GM15510 (cell line): ENCODE results near the gene IFIT3.

Experiments used
- POLR2A ChIP-seq: IDR thresholded peaks from 3 replicates; pipeline ENCODE4 v1.6.1; 2011; ENCODE audit warnings: borderline replicate concordance; ENCODE audit not compliant: insufficient read length; ENCODE audit errors: extremely low read depth

IFIT3 gene

GRCh38 chr10:89314676-89315075 lies 13.1 kb upstream of the IFIT3 start:
- TF ChIP-seq POLR2A, result no peak

DNA sequence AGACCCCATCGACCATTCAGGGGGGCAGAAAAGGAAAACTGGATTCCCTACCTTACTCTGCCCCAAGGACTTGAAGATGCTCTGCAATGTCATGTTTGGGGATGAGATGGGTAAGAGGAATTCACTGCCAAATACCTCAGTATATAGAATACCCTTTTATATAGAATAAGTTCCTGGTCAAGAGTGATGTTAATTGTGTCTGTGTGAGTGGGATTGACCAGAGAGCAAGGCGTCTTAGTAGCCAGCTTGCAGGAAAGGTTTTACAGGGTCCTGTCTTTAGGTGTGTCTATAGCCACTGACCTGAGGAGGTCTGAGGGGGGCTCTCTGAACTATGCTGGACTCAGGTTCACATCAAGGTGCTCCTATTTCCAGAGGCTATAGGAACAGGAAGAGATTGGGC lies 1.4 kb downstream of the IFIT3 start:
- no peak for TF ChIP-seq POLR2A

DNA sequence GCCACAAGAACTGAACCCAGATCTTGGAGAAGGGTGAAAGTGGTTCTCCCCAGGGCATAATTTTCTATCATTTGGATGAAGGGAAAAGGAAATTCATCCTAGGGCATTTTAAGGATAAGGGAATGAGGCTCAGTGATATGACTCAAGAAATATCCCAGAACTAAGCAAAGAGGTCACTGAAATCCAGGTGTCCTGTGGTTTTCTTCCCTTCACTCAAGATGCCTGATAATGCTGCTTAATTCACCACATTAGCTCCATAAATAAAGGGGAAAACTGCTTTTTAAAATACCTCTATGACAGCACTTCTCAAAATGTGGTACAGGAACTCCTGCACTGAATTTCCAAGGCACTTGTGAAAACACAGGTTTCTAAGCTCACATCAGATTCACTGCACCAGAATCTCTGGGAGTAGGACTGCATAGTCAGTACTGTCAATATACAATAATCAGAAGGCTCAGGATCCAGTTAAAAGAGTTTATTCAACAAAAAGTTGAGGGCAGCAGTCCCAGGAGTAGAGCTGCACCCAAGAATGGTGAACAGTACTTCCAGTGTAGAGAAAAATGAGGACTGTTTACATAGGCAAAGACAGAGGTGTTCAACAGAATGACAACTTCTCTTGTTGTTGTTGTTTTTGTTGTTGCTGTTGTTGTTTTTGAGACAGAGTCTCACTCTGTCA lies 2.9 kb downstream of the IFIT3 start:
- no peak for TF ChIP-seq POLR2A

GRCh38 chr10:89332123-89332633 lies 4.4 kb downstream of the IFIT3 start:
- TF ChIP-seq POLR2A, result no peak

- no peak for TF ChIP-seq POLR2A
Measured at GRCh38 chr10:89335226-89335625, 7.4 kb downstream of the IFIT3 start.

- TF ChIP-seq POLR2A, result no peak
Measured at GRCh38 chr10:89336241-89336640, 8.4 kb downstream of the IFIT3 start.

GRCh38 chr10:89337484-89337883 lies 9.7 kb downstream of the IFIT3 start:
- no peak for TF ChIP-seq POLR2A

DNA sequence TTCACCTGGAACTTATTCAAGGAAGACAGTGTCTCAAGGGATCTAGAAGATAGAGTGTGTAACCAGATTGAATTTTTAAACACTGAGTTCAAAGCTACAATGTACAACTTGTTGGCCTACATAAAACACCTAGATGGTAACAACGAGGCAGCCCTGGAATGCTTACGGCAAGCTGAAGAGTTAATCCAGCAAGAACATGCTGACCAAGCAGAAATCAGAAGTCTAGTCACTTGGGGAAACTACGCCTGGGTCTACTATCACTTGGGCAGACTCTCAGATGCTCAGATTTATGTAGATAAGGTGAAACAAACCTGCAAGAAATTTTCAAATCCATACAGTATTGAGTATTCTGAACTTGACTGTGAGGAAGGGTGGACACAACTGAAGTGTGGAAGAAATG lies 10.9 kb downstream of the IFIT3 start:
- no peak for TF ChIP-seq POLR2A

- TF ChIP-seq POLR2A, result no peak
Measured at GRCh38 chr10:89339875-89340274, 12.1 kb downstream of the IFIT3 start.

GRCh38 chr10:89341649-89342048 lies 13.9 kb downstream of the IFIT3 start:
- no peak for TF ChIP-seq POLR2A

- TF ChIP-seq POLR2A, result peak; percentile 24
Measured at GRCh38 chr10:89342206-89342958, 14.6 kb downstream of the IFIT3 start.

DNA sequence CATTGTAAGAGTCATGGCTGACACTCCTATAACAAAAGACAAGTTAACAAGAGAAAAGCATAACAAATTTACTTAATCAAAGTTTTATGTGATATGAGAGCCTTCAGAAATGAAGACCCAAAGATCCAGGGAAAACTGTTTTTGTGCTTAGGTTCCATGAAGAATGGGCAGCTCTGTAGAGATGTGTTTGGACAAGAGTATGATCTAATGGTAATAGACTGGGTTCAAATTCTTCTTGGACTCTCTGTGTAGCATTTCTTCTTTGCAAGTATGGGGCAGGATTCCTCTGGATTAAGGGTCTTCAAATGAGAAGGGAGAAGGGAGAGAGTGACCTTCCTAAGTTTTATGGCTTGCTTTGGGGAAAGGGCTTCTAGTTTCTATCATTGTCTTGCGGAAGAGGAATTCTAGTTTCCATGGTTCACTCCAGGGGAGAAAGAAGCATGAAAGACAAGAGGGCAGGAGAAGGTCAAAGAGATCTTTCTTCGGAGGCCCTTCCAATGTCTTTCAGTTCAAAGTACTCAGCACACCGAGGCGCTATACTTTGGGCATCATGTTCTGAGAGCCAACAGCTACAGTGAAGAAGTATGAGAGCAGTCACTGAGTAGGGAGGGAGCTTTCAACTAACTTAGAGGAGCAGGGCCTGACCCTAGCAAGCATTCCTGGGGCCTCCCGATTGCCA lies 15.4 kb downstream of the IFIT3 start:
- no peak for TF ChIP-seq POLR2A

- TF ChIP-seq POLR2A, result no peak
Measured at GRCh38 chr10:89344156-89344555, 16.4 kb downstream of the IFIT3 start.

GRCh38 chr10:89345367-89346000 lies 17.7 kb downstream of the IFIT3 start:
- TF ChIP-seq POLR2A, result no peak
